ENCODE results near the gene SKIDA1. TPM values are rescaled to one million over a fixed set of nuclear protein-coding genes. Genes with fewer than 3 reads are reported as not detected.
"Not testable (repeated sequence)": the region's sequence is repeated elsewhere in the genome, so short reads cannot be mapped to it uniquely, and the experiment has no call there.

The SKIDA1 gene
- total RNA-seq (1 to 10 TPM in 8 of 9 donors, under 1 TPM in 1; 0.78 to 3.5 (median 2.6) TPM), polyA plus RNA-seq (1 to 10 TPM in 2 of 3 donors, under 1 TPM in 1; 0.64 to 2.3 (median 1.6) TPM)
- long read RNA-seq, donor 1 = 0 reads
- long read RNA-seq, donor 2, full-length matches to known transcripts = 1 of 1 reads
- long read RNA-seq, donor 2, partial matches to known transcripts = 0 of 1 reads
- long read RNA-seq, donor 2, other reads (novel, unspliced or antisense) = 0 of 1 reads
- long read RNA-seq, donor 3 = 0 reads
- long read RNA-seq, donor 4, partial matches to known transcripts = 3 of 3 reads
- long read RNA-seq, donor 4, other reads (novel, unspliced or antisense) = 0 of 3 reads
- long read RNA-seq, donor 5, partial matches to known transcripts = 2 of 2 reads
- long read RNA-seq, donor 5, other reads (novel, unspliced or antisense) = 0 of 2 reads
- long read RNA-seq, donor 6, partial matches to known transcripts = 1 of 1 reads
- long read RNA-seq, donor 6, other reads (novel, unspliced or antisense) = 0 of 1 reads
- long read RNA-seq, donor 7 = 0 reads
- long read RNA-seq, donor 8 = 0 reads
- long read RNA-seq, donor 9, partial matches to known transcripts = 68 of 68 reads
- long read RNA-seq, donor 9, other reads (novel, unspliced or antisense) = 0 of 68 reads
- long read RNA-seq, donor 10 = 0 reads

- Histone ChIP-seq H3K4me1 (replicated peaks in 1 of 2) (peaks cover under 1 to 34% of the 10 kb centered on the region in 2 donors), H3K4me3 (peak within 1 kb of the TSS; percentile 13 to 71 (median 60)), H3K9me3 (replicated peaks in 1 of 3) (no peaks in the 10 kb centered on the region), H3K27ac (peak within 1 kb of the TSS; percentile 98 to 99 (median 98)), H3K36me3 (replicated peaks in 1 of 2) (no peaks in the 10 kb centered on the region), H3K27me3 (no peaks in the 10 kb centered on the region)
- TF ChIP-seq POLR2A (IDR thresholded peaks at IDR 0.05) = peak in 1 of 2 donors; percentile 86
- no peak for TF ChIP-seq CTCF (IDR thresholded peaks at IDR 0.05)
- peak; percentile 89 to 94 (median 91) for DNase-seq
- 0 to 2% (median 1%) methylated on average over 21 to 64 of the region's 64 CpGs for WGBS, 4 donors
- intact Hi-C loops (cut with DNase I) = no loop called here
These were observed at the start of gene SKIDA1 for GRCh38 chr10:21525367-21526187. SKIDA1 (minus strand) TSS chr10:21525682; CDS start chr10:21517822, 7,860 bp downstream.

- WGBS, 4 donors = 82 to 91% (median 89%) methylated on average over 2 of the region's 2 CpGs
- peaks cover 30 to 39% of the 10 kb centered on the region in 2 donors for H3K4me1 ChIP-seq (replicated peaks in 1 of 2)
- H3K4me3 ChIP-seq; H3K27me3 ChIP-seq; H3K27ac ChIP-seq; intact Hi-C loops (cut with DNase I); H3K36me3 ChIP-seq (replicated peaks in 1 of 2); DNase-seq; H3K9me3 ChIP-seq (replicated peaks in 1 of 3): not testable (repeated sequence)
These were observed 49.0 kb upstream of the SKIDA1 start for GRCh38 chr10:21574514-21574913.

DNA sequence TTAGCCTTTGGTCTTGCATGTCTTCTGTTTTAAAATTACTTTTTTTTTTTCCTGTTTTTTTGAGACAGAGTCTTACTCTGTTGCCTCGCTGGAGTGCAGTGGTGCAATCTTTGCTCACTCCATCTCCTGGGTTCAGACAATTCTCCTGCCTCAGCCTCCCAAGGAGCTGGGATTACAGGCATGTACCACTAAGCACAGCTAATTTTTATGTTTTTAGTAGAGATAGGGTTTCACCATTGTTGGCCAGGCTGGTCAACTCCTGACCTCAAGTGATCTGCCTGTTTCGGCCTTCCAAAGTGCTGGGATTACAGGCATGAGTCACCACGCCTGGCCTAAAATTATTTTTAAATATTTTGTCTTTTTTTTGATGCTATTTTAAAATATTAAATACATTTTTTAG is 47.1 kb upstream of the SKIDA1 start:
- H3K36me3 ChIP-seq (replicated peaks in 1 of 2) = no peaks in the 10 kb centered on the region
- no peaks in the 10 kb centered on the region for H3K27me3 ChIP-seq
- H3K4me1 ChIP-seq (replicated peaks in 1 of 2) = peaks cover 31 to 34% of the 10 kb centered on the region in 2 donors
- peak overlapping the region in 1 of 5 donors; percentile 8 for H3K27ac ChIP-seq
- H3K4me3 ChIP-seq = no peak overlapping the region
- no peaks in the 10 kb centered on the region for H3K9me3 ChIP-seq (replicated peaks in 1 of 3)
- peak in 6 of 7 donors; percentile 54 to 78 (median 66) for DNase-seq
- WGBS, 4 donors = 39 to 45% (median 42%) methylated on average over 3 of the region's 3 CpGs
- intact Hi-C loops (cut with DNase I) = no loop called here
- no peak for TF ChIP-seq CTCF (IDR thresholded peaks at IDR 0.05)
- no peak for TF ChIP-seq POLR2A (IDR thresholded peaks at IDR 0.05)

DNA sequence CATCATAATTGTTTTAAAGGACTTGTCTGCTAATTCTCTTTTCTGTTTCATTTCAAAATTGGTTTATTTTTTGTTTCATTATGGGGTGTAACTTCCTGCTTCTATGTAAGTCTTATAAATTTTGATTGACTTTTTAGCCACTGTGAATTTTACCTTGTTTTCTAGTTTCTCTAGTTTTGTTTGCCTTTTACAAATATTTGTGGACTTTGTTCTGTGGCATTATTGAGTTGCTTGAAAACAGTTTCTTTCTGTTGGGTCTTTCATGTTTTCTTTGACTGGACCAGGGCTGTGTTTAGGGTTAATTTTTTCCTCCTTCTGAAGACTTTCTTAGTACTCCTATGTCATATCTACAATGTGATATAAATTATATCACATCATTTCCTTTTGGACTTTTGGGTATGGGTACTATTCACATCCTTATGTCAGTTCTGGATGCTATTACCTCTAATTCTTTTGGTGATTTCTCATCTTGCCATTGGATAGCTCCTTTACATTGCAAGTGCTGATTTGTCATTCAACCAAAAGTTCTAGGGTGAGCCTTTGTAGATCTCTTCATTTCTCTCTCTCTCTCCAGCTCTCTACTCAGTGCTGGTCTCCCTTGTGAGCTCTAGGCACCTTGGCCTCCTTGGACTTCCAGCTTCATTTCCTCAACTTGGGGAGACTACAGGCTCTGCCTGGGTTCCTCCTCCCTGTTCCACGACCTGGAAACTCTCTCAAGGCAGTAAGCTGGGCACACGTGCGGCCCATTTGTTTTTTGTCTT is 45.5 kb upstream of the SKIDA1 start:
- no peak overlapping the region for H3K27ac ChIP-seq
- intact Hi-C loops (cut with DNase I) = no loop called here
- H3K9me3 ChIP-seq (replicated peaks in 1 of 3) = no peaks in the 10 kb centered on the region
- DNase-seq = no peak
- H3K4me1 ChIP-seq (replicated peaks in 1 of 2) = peaks cover 31 to 34% of the 10 kb centered on the region in 2 donors
- WGBS, 4 donors = 65 to 85% (median 79%) methylated on average over 3 of the region's 3 CpGs
- no peak overlapping the region for H3K4me3 ChIP-seq
- H3K27me3 ChIP-seq = no peaks in the 10 kb centered on the region
- no peaks in the 10 kb centered on the region for H3K36me3 ChIP-seq (replicated peaks in 1 of 2)
- TF ChIP-seq POLR2A (IDR thresholded peaks at IDR 0.05) (no peak), CTCF (IDR thresholded peaks at IDR 0.05) (no peak)

- DNase-seq; H3K4me3 ChIP-seq; H3K9me3 ChIP-seq (replicated peaks in 1 of 3); H3K27ac ChIP-seq; intact Hi-C loops (cut with DNase I); H3K27me3 ChIP-seq: not testable (repeated sequence)
- peaks cover 4 to 11% of the 10 kb centered on the region in 2 donors for H3K4me1 ChIP-seq (replicated peaks in 1 of 2)
- peaks cover 0 to 33% of the 10 kb centered on the region in 2 donors for H3K36me3 ChIP-seq (replicated peaks in 1 of 2)
- 96 to 97% (median 97%) methylated on average over 7 of the region's 7 CpGs for WGBS, 4 donors
These were observed 33.5 kb upstream of the SKIDA1 start for GRCh38 chr10:21558984-21559383.

Data from adrenal gland (tissue), 19 donors.